Prostate gland (tissue), 2 donors: ENCODE results near the gene NFYC. TPM values are rescaled to one million over a fixed set of nuclear protein-coding genes. Genes with fewer than 3 reads are reported as not detected.
A peak's percentile ranks its signal among the peaks of the same experiment; 100 is the strongest.

Source experiments
- DNase-seq: peaks from one replicate; pipeline ENCODE4 v3.0.0-alpha.2; 2019; ENCODE audit warnings: low spot score
- H3K27ac ChIP-seq, 2 donors: fragments of 200-600 bp; sonication (generic); 2 replicates each; pipeline ENCODE4 v1.5.1; 2017 to 2019
- H3K27me3 ChIP-seq: fragments of 200-600 bp; sonication (generic); replicated peaks from 2 replicates; pipeline ENCODE4 v1.5.1; 2019; ENCODE audit not compliant: insufficient read depth
- H3K36me3 ChIP-seq, 2 donors: fragments of 200-600 bp; sonication (generic); 1 replicate in 1 of 2; 2 replicates in 1 of 2; pipeline versions ENCODE4 v1.5.1 to v1.8.1; 2017 to 2019
- H3K4me1 ChIP-seq: fragments of 200-600 bp; sonication (generic); replicated peaks from 2 replicates; pipeline ENCODE4 v1.5.1; 2019
- H3K4me3 ChIP-seq, 2 donors: fragments of 200-600 bp; sonication (generic); 2 replicates each; pipeline ENCODE4 v1.5.1; 2017 to 2019
- H3K9me3 ChIP-seq: fragments of 200-600 bp; sonication (generic); 2 replicates; pipeline ENCODE4 v1.5.1; 2017
- POLR2A ChIP-seq: fragments of 450-650 bp; IDR thresholded peaks from one replicate; pipeline ENCODE4 v1.6.1; 2016; ENCODE audit warnings: antibody characterized with exemption, mild to moderate bottlenecking
- POLR2AphosphoS5 ChIP-seq: sonication (generic); formaldehyde crosslinking; IDR thresholded peaks from one replicate; pipeline ENCODE4 v1.6.1; 2017; ENCODE audit warnings: antibody characterized with exemption
- WGBS: methylation state at CpG from one replicate; pipeline ENCODE4 v1.1.5; 2018; 5-methylcytosine and 5-hydroxymethylcytosine counted together
- intact Hi-C: fragments of 100-400 bp; cut with DNase I; formaldehyde crosslinking; loops from one replicate; pipeline ENCODE4 v1.14.2; 2022
- total RNA-seq, 2 donors: library from RNA; depleted of rRNA; stranded (reverse); fragments of >200 nt; gene quantifications; one replicate each; pipeline ENCODE4 v1.1.0, GENCODE V29; 2016
- TF ChIP-seq, protein P1 (sequence below), 4 experiments: fragments of 200-600 bp in 2 of 4; fragments of 450-650 bp in 2 of 4; sonication (generic) in 2 of 4; IDR thresholded peaks; 1 replicate in 3 of 4; 2 replicates in 1 of 4; pipeline ENCODE4 v1.5.1; 2016 to 2019; ENCODE audit warnings: antibody characterized with exemption in 4 of 4, mild to moderate bottlenecking in 2 of 4, moderate library complexity in 2 of 4

The NFYC gene
- 10 to 100 TPM; 54.9 to 93.8 TPM for total RNA-seq

DNA sequence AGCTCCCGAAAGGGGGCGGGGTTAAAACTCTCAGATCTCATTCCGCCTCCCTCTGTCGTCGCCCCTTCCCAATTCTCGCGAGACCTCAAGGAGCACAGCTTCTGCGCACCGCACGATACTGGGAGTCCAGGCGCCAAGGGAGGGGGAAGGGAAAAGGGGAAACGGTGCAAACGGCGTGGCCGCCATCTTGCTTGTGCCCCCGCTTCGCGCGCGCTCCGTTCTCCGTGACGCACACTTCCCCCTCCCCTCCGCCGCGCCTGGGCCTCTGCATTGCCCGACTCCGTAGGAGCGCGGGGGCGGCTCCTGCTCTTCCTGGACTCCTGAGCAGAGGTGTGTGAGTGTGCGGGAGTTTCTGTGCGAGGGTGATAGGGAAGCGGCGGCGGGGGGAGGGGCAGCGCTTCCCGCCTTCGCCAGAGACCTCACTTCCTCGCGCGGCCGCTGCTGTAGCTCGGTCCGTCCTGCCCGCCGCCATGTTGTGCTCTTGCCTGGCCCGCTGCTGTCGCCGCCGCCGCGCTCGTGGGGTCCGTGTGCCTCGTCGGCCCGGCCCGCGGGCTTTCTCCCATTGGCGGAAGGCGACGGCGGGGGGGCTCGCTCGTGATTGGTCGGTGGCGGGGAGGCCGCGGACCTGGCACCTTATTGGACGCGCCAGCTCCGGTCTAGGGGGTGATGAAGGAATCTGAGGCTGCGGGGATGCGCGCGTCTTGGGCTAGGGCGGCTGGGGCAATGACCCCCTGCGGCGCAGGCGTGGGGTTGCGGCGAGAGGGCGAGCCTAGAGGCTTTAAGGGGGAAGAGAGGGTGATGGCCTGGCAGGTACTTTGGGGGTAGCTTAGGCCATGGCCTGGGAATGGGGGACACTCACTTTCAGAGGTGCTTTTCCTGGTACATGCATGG lies at the start of gene NFYC:
Gene NFYC (plus strand): TSS at position 167 of the 891 bp plus-strand sequence. CDS start 47,140 bp downstream, outside the sequence.
- WGBS, result under 1% methylated on average over 84 of the region's 84 CpGs
- H3K9me3 ChIP-seq, result no peaks in the 10 kb centered on the region
- peak within 1 kb of the TSS; percentile 98 to 99 for H3K27ac ChIP-seq
- H3K27me3 ChIP-seq, result no peaks in the 10 kb centered on the region
- peak; percentile 94 for DNase-seq
- H3K4me1 ChIP-seq, result peaks cover 8% of the 10 kb centered on the region
- intact Hi-C loops, result loop anchor here (2.0 kb wide), 1 partner anchor 17 kb away; no protein-coding TSS in a partner anchor
- H3K36me3 ChIP-seq, result no peaks in the 10 kb centered on the region
- peak within 1 kb of the TSS; percentile 75 to 96 for H3K4me3 ChIP-seq
- TF ChIP-seq POLR2AphosphoS5, result peak; percentile 76
- TF ChIP-seq, protein P1, sequence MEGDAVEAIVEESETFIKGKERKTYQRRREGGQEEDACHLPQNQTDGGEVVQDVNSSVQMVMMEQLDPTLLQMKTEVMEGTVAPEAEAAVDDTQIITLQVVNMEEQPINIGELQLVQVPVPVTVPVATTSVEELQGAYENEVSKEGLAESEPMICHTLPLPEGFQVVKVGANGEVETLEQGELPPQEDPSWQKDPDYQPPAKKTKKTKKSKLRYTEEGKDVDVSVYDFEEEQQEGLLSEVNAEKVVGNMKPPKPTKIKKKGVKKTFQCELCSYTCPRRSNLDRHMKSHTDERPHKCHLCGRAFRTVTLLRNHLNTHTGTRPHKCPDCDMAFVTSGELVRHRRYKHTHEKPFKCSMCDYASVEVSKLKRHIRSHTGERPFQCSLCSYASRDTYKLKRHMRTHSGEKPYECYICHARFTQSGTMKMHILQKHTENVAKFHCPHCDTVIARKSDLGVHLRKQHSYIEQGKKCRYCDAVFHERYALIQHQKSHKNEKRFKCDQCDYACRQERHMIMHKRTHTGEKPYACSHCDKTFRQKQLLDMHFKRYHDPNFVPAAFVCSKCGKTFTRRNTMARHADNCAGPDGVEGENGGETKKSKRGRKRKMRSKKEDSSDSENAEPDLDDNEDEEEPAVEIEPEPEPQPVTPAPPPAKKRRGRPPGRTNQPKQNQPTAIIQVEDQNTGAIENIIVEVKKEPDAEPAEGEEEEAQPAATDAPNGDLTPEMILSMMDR (IDR thresholded peaks at IDR 0.05), result peak in 2 of 4 experiments; percentile 8 to 32
- TF ChIP-seq POLR2A, result peak; percentile 91

DNA sequence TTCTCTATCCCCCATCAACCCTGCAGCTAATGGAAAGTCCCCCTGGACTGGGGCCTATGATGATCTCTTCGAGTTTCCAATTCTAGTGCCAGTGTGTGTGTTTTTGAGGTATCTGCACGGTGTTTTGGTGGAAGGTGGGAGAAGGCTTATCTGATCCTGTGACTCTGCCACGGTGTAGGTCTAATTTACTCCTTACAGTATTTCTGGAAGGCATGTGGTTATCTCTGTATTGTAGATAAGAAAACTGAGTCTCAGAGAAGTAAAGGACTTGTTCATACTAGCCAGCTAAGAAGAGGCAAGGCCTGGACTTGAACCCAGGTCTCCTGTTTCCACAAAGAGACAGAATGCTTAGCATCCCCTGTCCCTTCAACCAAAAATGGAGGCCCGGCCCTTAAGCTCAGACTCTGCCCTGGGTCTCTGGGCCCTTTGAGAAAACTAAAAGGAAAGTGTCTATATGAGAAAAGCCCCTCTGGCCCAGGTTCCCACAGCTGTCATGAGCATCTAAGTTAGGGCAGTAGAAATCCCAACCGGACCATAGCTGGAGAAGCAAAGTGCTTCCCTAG lies 46.3 kb upstream of the NFYC start:
- TF ChIP-seq POLR2AphosphoS5, result no peak
- no peak for TF ChIP-seq POLR2A
- 77% methylated on average over 5 of the region's 5 CpGs for WGBS
- H3K4me3 ChIP-seq, result no peak overlapping the region
- intact Hi-C loops, result no loop called here
- H3K9me3 ChIP-seq, result no peaks in the 10 kb centered on the region
- H3K4me1 ChIP-seq, result no peaks in the 10 kb centered on the region
- no peaks in the 10 kb centered on the region for H3K27me3 ChIP-seq
- no peaks in the 10 kb centered on the region for H3K36me3 ChIP-seq
- H3K27ac ChIP-seq, result no peak overlapping the region
- no peak for DNase-seq

DNA sequence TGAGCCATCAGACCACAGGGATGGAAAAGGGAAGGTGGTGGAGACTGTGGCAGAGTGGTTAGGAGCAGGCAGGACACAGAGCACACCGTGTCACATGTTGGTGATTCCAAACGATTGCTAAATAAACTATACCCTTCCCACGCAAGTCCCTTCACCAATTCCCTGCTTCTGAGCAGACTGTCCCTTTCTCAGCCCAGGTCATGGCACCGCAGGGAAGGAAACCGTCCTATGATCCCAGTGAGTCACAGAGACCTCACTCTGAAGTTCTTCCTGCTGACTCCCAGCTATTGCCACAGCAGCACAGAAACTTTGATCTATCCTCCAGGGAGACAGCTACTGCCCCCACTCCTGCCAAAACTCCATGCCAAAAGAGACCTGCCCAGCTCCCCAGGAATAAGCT lies 45.2 kb upstream of the NFYC start:
- TF ChIP-seq POLR2A (no peak), POLR2AphosphoS5 (no peak)
- TF ChIP-seq, protein P1 (IDR thresholded peaks at IDR 0.05), result no peak
- no peaks in the 10 kb centered on the region for H3K4me1 ChIP-seq

DNA sequence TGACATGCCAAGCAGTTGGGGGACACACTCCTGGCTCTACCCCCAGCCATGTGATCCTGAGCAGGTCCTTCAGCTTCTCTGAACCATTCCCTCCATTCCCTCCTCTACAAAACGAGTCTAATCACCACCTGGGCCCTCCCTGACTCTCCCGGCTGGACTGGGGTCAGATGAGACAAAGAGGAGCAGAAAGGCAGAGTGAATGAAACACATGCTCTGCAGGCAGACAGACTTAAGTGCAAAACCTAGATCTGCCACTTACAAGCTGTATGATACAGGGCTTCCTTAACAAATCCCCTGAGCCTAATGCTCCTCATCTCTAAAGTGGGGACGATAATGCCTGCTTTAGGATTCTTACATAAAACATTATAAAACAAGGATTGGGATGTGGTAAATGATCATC lies 43.3 kb upstream of the NFYC start:
- TF ChIP-seq, protein P1 (IDR thresholded peaks at IDR 0.05), result no peak
- no peak for TF ChIP-seq POLR2AphosphoS5
- no peak for TF ChIP-seq POLR2A
- Histone ChIP-seq H3K27me3 (no peaks in the 10 kb centered on the region), H3K36me3 (no peaks in the 10 kb centered on the region), H3K4me3 (no peak overlapping the region), H3K27ac (no peak overlapping the region), H3K9me3 (no peaks in the 10 kb centered on the region), H3K4me1 (no peaks in the 10 kb centered on the region)
- intact Hi-C loops, result no loop called here
- WGBS, result 79% methylated on average over 3 of the region's 3 CpGs
- DNase-seq, result no peak

More for the DNA sequence above, 45.2 kb upstream of the NFYC start:
- Histone ChIP-seq H3K4me3 (no peak overlapping the region), H3K27ac (no peak overlapping the region), H3K36me3 (no peaks in the 10 kb centered on the region), H3K27me3 (no peaks in the 10 kb centered on the region), H3K9me3 (no peaks in the 10 kb centered on the region)
- intact Hi-C loops, result no loop called here
- WGBS, result 74% methylated on average over 5 of the region's 5 CpGs
- no peak for DNase-seq

DNA sequence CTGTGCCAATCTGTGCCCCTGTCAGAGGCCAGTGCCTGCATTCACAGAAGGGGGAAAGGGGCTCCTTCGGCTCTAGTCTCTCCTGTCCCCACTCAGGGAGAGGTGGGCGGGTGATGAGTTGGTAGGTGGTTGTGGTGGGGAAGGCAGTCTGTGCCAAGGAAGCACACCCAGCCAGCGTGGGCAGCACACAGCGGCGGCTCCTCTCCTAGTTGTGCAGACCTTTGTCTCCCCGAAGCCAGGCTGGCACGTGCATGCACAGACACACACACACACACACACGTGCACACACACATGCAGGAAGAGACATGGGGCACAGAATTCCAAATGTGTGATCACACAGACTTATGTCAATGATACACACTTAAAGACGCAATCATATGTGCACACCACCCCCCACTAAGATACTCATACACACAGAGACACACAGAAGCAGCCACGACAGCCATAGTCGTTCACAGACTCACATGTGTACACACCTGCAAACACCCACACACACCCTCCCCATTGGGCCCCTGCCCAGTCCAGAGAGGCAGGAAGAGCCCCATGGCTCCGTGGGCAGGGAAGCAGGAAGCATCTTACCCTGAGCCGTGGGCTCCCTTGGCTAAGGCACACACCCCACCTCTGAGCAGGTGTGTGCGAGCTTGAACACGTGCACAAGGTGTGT lies 42.4 kb upstream of the NFYC start:
- intact Hi-C loops, result no loop called here
- Histone ChIP-seq H3K27ac (no peak overlapping the region), H3K4me3 (no peak overlapping the region), H3K36me3 (no peaks in the 10 kb centered on the region), H3K27me3 (no peaks in the 10 kb centered on the region), H3K4me1 (no peaks in the 10 kb centered on the region), H3K9me3 (no peaks in the 10 kb centered on the region)
- no peak for DNase-seq
- TF ChIP-seq, protein P1 (IDR thresholded peaks at IDR 0.05), result no peak
- TF ChIP-seq POLR2A, result no peak
- TF ChIP-seq POLR2AphosphoS5, result no peak
- 59% methylated on average over 15 of the region's 15 CpGs for WGBS
